Measurements from ENCODE around the gene KRTAP10-12. TPM values are rescaled to one million over a fixed set of nuclear protein-coding genes. Genes with fewer than 3 reads are reported as not detected.

The KRTAP10-12 gene
- total RNA-seq, 2 donors from 2014 or later, result not detected

- peaks cover 42% of the 10 kb centered on the region for H3K27me3 Mint-ChIP-seq (ENCODE audit: low read depth)
- no peak for ATAC-seq (replicated peaks in 1 of 2)
- DNase-seq, result no peak
- peaks cover 4 to 7% of the 10 kb centered on the region in 2 donors for H3K36me3 Mint-ChIP-seq (ENCODE audit: insufficient read depth in 2 of 2)
- no peak overlapping the region for H3K27ac Mint-ChIP-seq
- H3K9me3 Mint-ChIP-seq, result peaks cover 3 to 5% of the 10 kb centered on the region in 2 donors
- H3K4me3 Mint-ChIP-seq, result no peak overlapping the region
- peaks cover 9% of the 10 kb centered on the region for H3K4me1 Mint-ChIP-seq (ENCODE audit: low read depth)
These were observed 1.8 kb upstream of the KRTAP10-12 start for GRCh38 chr21:44695184-44695583.

- Mint-ChIP-seq H3K4me3 (no peak overlapping the region), H3K36me3 (ENCODE audit: insufficient read depth in 2 of 2) (peaks cover 4 to 7% of the 10 kb centered on the region in 2 donors), H3K9me3 (peaks cover 3 to 5% of the 10 kb centered on the region in 2 donors), H3K27ac (no peak overlapping the region), H3K4me1 (ENCODE audit: low read depth) (peaks cover 9% of the 10 kb centered on the region), H3K27me3 (ENCODE audit: low read depth) (peaks cover 43% of the 10 kb centered on the region)
- DNase-seq (no peak), ATAC-seq (replicated peaks in 1 of 2) (no peak)
These were observed 1.3 kb upstream of the KRTAP10-12 start for GRCh38 chr21:44695641-44696040.

GRCh38 chr21:44696572-44696971, 400 bp upstream of the KRTAP10-12 start:
- no peak overlapping the region for H3K4me3 Mint-ChIP-seq
- H3K27me3 Mint-ChIP-seq (ENCODE audit: low read depth), result peaks cover 43% of the 10 kb centered on the region
- peaks cover 3 to 5% of the 10 kb centered on the region in 2 donors for H3K9me3 Mint-ChIP-seq
- ATAC-seq (replicated peaks in 1 of 2) (no peak), DNase-seq (no peak)
- H3K27ac Mint-ChIP-seq, result no peak overlapping the region
- peaks cover 4 to 7% of the 10 kb centered on the region in 2 donors for H3K36me3 Mint-ChIP-seq (ENCODE audit: insufficient read depth in 2 of 2)
- peaks cover 4% of the 10 kb centered on the region for H3K4me1 Mint-ChIP-seq (ENCODE audit: low read depth)

GRCh38 chr21:44697811-44698734, 1.1 kb downstream of the KRTAP10-12 start:
- Mint-ChIP-seq H3K27me3 (ENCODE audit: low read depth) (peaks cover 58% of the 10 kb centered on the region), H3K27ac (no peak overlapping the region), H3K4me3 (no peak overlapping the region), H3K36me3 (ENCODE audit: insufficient read depth in 2 of 2) (peaks cover 0 to 5% of the 10 kb centered on the region in 2 donors), H3K4me1 (ENCODE audit: low read depth) (no peaks in the 10 kb centered on the region), H3K9me3 (peaks cover 2% of the 10 kb centered on the region in 2 donors)
- DNase-seq, result no peak
- no peak for ATAC-seq (replicated peaks in 1 of 2)

GRCh38 chr21:44699502-44700001, 2.6 kb downstream of the KRTAP10-12 start:
- H3K27ac Mint-ChIP-seq, result no peak overlapping the region
- ATAC-seq (replicated peaks in 1 of 2), result no peak
- no peaks in the 10 kb centered on the region for H3K36me3 Mint-ChIP-seq (ENCODE audit: insufficient read depth in 2 of 2)
- DNase-seq, result no peak
- no peak overlapping the region for H3K4me3 Mint-ChIP-seq
- H3K27me3 Mint-ChIP-seq (ENCODE audit: low read depth), result peaks cover 72% of the 10 kb centered on the region
- H3K9me3 Mint-ChIP-seq, result no peaks in the 10 kb centered on the region
- no peaks in the 10 kb centered on the region for H3K4me1 Mint-ChIP-seq (ENCODE audit: low read depth)

GRCh38 chr21:44700101-44701022, 3.4 kb downstream of the KRTAP10-12 start:
- H3K4me1 Mint-ChIP-seq (ENCODE audit: low read depth), result no peaks in the 10 kb centered on the region
- no peak overlapping the region for H3K27ac Mint-ChIP-seq
- ATAC-seq (replicated peaks in 1 of 2), result no peak
- peaks cover 0 to 2% of the 10 kb centered on the region in 2 donors for H3K36me3 Mint-ChIP-seq (ENCODE audit: insufficient read depth in 2 of 2)
- peaks cover 80% of the 10 kb centered on the region for H3K27me3 Mint-ChIP-seq (ENCODE audit: low read depth)
- H3K9me3 Mint-ChIP-seq, result no peaks in the 10 kb centered on the region
- H3K4me3 Mint-ChIP-seq, result no peak overlapping the region
- no peak for DNase-seq

GRCh38 chr21:44701023-44701400, 4.0 kb downstream of the KRTAP10-12 start:
- peaks cover 5% of the 10 kb centered on the region in 2 donors for H3K36me3 Mint-ChIP-seq (ENCODE audit: insufficient read depth in 2 of 2)
- DNase-seq (no peak), ATAC-seq (replicated peaks in 1 of 2) (no peak)
- H3K9me3 Mint-ChIP-seq, result peaks cover 3% of the 10 kb centered on the region in 2 donors
- H3K27ac Mint-ChIP-seq, result no peak overlapping the region
- H3K27me3 Mint-ChIP-seq (ENCODE audit: low read depth), result peaks cover 84% of the 10 kb centered on the region
- no peak overlapping the region for H3K4me3 Mint-ChIP-seq
- H3K4me1 Mint-ChIP-seq (ENCODE audit: low read depth), result no peaks in the 10 kb centered on the region

- Mint-ChIP-seq H3K4me3 (no peak overlapping the region), H3K36me3 (ENCODE audit: insufficient read depth in 2 of 2) (peaks cover 5 to 7% of the 10 kb centered on the region in 2 donors), H3K9me3 (peaks cover 3% of the 10 kb centered on the region in 2 donors), H3K27ac (no peak overlapping the region), H3K4me1 (ENCODE audit: low read depth) (no peaks in the 10 kb centered on the region), H3K27me3 (ENCODE audit: low read depth) (peaks cover 84% of the 10 kb centered on the region)
- ATAC-seq (replicated peaks in 1 of 2), result no peak
- no peak for DNase-seq
These were observed 4.6 kb downstream of the KRTAP10-12 start for GRCh38 chr21:44701541-44701940.

GRCh38 chr21:44702111-44702972, 5.4 kb downstream of the KRTAP10-12 start:
- no peaks in the 10 kb centered on the region for H3K4me1 Mint-ChIP-seq (ENCODE audit: low read depth)
- no peak for DNase-seq
- no peak overlapping the region for H3K4me3 Mint-ChIP-seq
- H3K9me3 Mint-ChIP-seq, result peaks cover 3% of the 10 kb centered on the region in 2 donors
- peaks cover 84% of the 10 kb centered on the region for H3K27me3 Mint-ChIP-seq (ENCODE audit: low read depth)
- H3K27ac Mint-ChIP-seq, result no peak overlapping the region
- H3K36me3 Mint-ChIP-seq (ENCODE audit: insufficient read depth in 2 of 2), result peaks cover 5 to 7% of the 10 kb centered on the region in 2 donors
- no peak for ATAC-seq (replicated peaks in 1 of 2)

- H3K27ac Mint-ChIP-seq, result no peak overlapping the region
- H3K4me1 Mint-ChIP-seq (ENCODE audit: low read depth), result no peaks in the 10 kb centered on the region
- H3K36me3 Mint-ChIP-seq (ENCODE audit: insufficient read depth in 2 of 2), result peaks cover 5 to 7% of the 10 kb centered on the region in 2 donors
- peaks cover 3% of the 10 kb centered on the region in 2 donors for H3K9me3 Mint-ChIP-seq
- H3K4me3 Mint-ChIP-seq, result no peak overlapping the region
- ATAC-seq (replicated peaks in 1 of 2), result no peak
- DNase-seq, result no peak
- H3K27me3 Mint-ChIP-seq (ENCODE audit: low read depth), result peaks cover 84% of the 10 kb centered on the region
These were observed 6.2 kb downstream of the KRTAP10-12 start for GRCh38 chr21:44702973-44703730.

GRCh38 chr21:44703731-44704635, 7.0 kb downstream of the KRTAP10-12 start:
- Mint-ChIP-seq H3K4me1 (ENCODE audit: low read depth) (peaks cover 2% of the 10 kb centered on the region), H3K27me3 (ENCODE audit: low read depth) (peaks cover 83% of the 10 kb centered on the region), H3K27ac (no peak overlapping the region), H3K4me3 (no peak overlapping the region), H3K9me3 (peaks cover 3% of the 10 kb centered on the region in 2 donors), H3K36me3 (ENCODE audit: insufficient read depth in 2 of 2) (peaks cover 5 to 7% of the 10 kb centered on the region in 2 donors)
- DNase-seq (no peak), ATAC-seq (replicated peaks in 1 of 2) (no peak)
